Neutrophil (primary cell): ENCODE measurements around the gene SDHB.
A peak's percentile ranks its signal among the peaks of the same experiment; 100 is the strongest.

Experiments used
- H3K27ac ChIP-seq: fragments of 200-600 bp; sonication (generic); 2 replicates; pipeline ENCODE4 v1.5.1; 2016; ENCODE audit warnings: mild to moderate bottlenecking, moderate library complexity
- H3K27me3 ChIP-seq: fragments of 200-600 bp; sonication (generic); 2 replicates; pipeline ENCODE4 v1.6.0; 2016; ENCODE audit warnings: mild to moderate bottlenecking
- H3K36me3 ChIP-seq: fragments of 200-600 bp; sonication (generic); 2 replicates; pipeline ENCODE4 v1.5.1; 2017
- H3K4me1 ChIP-seq, 2 experiments: fragments of 200-600 bp in 1 of 2; sonication (generic) in 1 of 2; 1 replicate in 1 of 2; 2 replicates in 1 of 2; pipeline versions ENCODE4 v1.5.1 to v1.6.1; 2013 to 2016; ENCODE audit warnings: low read depth in 1 of 2, low read length in 1 of 2, mild to moderate bottlenecking in 1 of 2, moderate library complexity in 1 of 2; ENCODE audit not compliant: control insufficient read depth in 1 of 2, insufficient read depth in 1 of 2
- H3K4me3 ChIP-seq, 2 experiments: fragments of 200-600 bp in 1 of 2; sonication (generic) in 1 of 2; 1 replicate in 1 of 2; 2 replicates in 1 of 2; pipeline ENCODE4 v1.5.1; 2013 to 2016; ENCODE audit warnings: low read depth in 1 of 2, low read length in 1 of 2, mild to moderate bottlenecking in 1 of 2, moderate library complexity in 1 of 2
- H3K9me3 ChIP-seq: fragments of 200-600 bp; sonication (generic); 2 replicates; pipeline ENCODE4 v1.5.1; 2016
- CTCF ChIP-seq: fragments of 200-600 bp; sonication (generic); IDR thresholded peaks from 2 replicates; pipeline ENCODE4 v1.5.1; 2016; ENCODE audit warnings: antibody characterized with exemption

SDHB gene

GRCh38 chr1:17053685-17054410 lies at the start of gene SDHB:
TSS of gene SDHB (minus strand) at chr1:17054032. CDS start at chr1:17054019, 13 bp downstream.
- H3K4me3 ChIP-seq = peak within 1 kb of the TSS; percentile 81 to 83
- H3K9me3 ChIP-seq = no peaks in the 10 kb centered on the region
- peak within 1 kb of the TSS; percentile 83 for H3K27ac ChIP-seq
- peaks cover 13% of the 10 kb centered on the region for H3K36me3 ChIP-seq
- peaks cover 18 to 26% of the 10 kb centered on the region in 2 experiments for H3K4me1 ChIP-seq
- H3K27me3 ChIP-seq = no peaks in the 10 kb centered on the region
- TF ChIP-seq CTCF = peak; percentile 47

- no peak for TF ChIP-seq CTCF
- Histone ChIP-seq H3K9me3 (no peaks in the 10 kb centered on the region), H3K4me3 (no peak overlapping the region), H3K27me3 (no peaks in the 10 kb centered on the region), H3K4me1 (peaks cover 60 to 63% of the 10 kb centered on the region in 2 experiments), H3K36me3 (peaks cover 77% of the 10 kb centered on the region), H3K27ac (peak overlapping the region; percentile 95)
These were observed 48.4 kb upstream of the SDHB start for GRCh38 chr1:17102232-17102631.

- peaks cover 60 to 63% of the 10 kb centered on the region in 2 experiments for H3K4me1 ChIP-seq
- peaks cover 80% of the 10 kb centered on the region for H3K36me3 ChIP-seq
- no peaks in the 10 kb centered on the region for H3K9me3 ChIP-seq
- no peak overlapping the region for H3K4me3 ChIP-seq
- no peak for TF ChIP-seq CTCF
- peak overlapping the region; percentile 95 for H3K27ac ChIP-seq
- no peaks in the 10 kb centered on the region for H3K27me3 ChIP-seq
These were observed 47.4 kb upstream of the SDHB start for GRCh38 chr1:17101261-17101660.

GRCh38 chr1:17099616-17100340 lies 45.9 kb upstream of the SDHB start:
- no peaks in the 10 kb centered on the region for H3K9me3 ChIP-seq
- TF ChIP-seq CTCF = no peak
- peak overlapping the region; percentile 95 for H3K27ac ChIP-seq
- H3K4me3 ChIP-seq = peak overlapping the region; percentile 52 to 57
- peaks cover 58 to 62% of the 10 kb centered on the region in 2 experiments for H3K4me1 ChIP-seq
- peaks cover 81% of the 10 kb centered on the region for H3K36me3 ChIP-seq
- H3K27me3 ChIP-seq = no peaks in the 10 kb centered on the region

GRCh38 chr1:17098446-17099317 lies 44.9 kb upstream of the SDHB start:
- Histone ChIP-seq H3K4me3 (peak overlapping the region; percentile 52 to 57), H3K9me3 (no peaks in the 10 kb centered on the region), H3K4me1 (peaks cover 58 to 62% of the 10 kb centered on the region in 2 experiments), H3K27me3 (no peaks in the 10 kb centered on the region), H3K36me3 (peaks cover 83% of the 10 kb centered on the region), H3K27ac (peak overlapping the region; percentile 95)
- TF ChIP-seq CTCF = no peak
